ENCODE results near the gene CACNA1G. TPM values are rescaled to one million over a fixed set of nuclear protein-coding genes. Genes with fewer than 3 reads are reported as not detected.

The CACNA1G gene
- total and polyA plus RNA-seq, 9 of the 15 experiments (the other 6 are each of a cell fraction or from before 2014, with no cell fraction given): 0.01 TPM; not detected in 8

- ChIA-PET POLR2A (interaction anchor here (0.6 to 1.5 kb wide), 4 partner anchors 9 to 87 kb away, joined by 3 to 6 read pairs (median 4); partner anchors contain the start of gene LUC7L3), CTCF (ENCODE audit: low intra/inter-chr PET ratio) (interaction anchor here (1.7 kb wide), 1 partner anchor 49 kb away, joined by 4 read pairs; no protein-coding TSS in a partner anchor)
- Histone ChIP-seq H3K9me3 (replicated peaks; ENCODE audit: control insufficient read depth, insufficient read depth, low read depth, low read length) (no peaks in the 10 kb centered on the region), H2AFZ (ENCODE audit: low read depth, low read length) (no peak overlapping the region), H3K79me2 (ENCODE audit: control insufficient read depth, insufficient read depth, low read length) (no peaks in the 10 kb centered on the region), H3K4me3 (no peak overlapping the region), H3K9me1 (ENCODE audit: control insufficient read depth, insufficient read depth, low read length) (no peaks in the 10 kb centered on the region), H3K27ac (ENCODE audit: extremely low read depth, low read depth, low read length) (no peak overlapping the region), H3K27me3 (ENCODE audit: control insufficient read depth in 2 of 2, insufficient read depth in 2 of 2, low read length in 2 of 2) (peaks cover 27 to 77% of the 10 kb centered on the region in 2 experiments), H4K20me1 (replicated peaks; ENCODE audit: control insufficient read depth, insufficient read depth, low read length) (no peaks in the 10 kb centered on the region), H3K4me2 (ENCODE audit: insufficient read depth, low read length) (no peak overlapping the region), H3K36me3 (ENCODE audit: control insufficient read depth, insufficient read depth, low read length) (no peaks in the 10 kb centered on the region), H3K4me1 (replicated peaks in 1 of 2; ENCODE audit: control insufficient read depth in 2 of 2, insufficient read depth in 2 of 2, low read length in 2 of 2) (peaks cover 0 to 29% of the 10 kb centered on the region in 2 experiments; a peak in 4 of 5 replicates), H3K9ac (ENCODE audit: insufficient read depth in 1 of 2, low read depth in 2 of 2, low read length in 2 of 2) (no peak overlapping the region)
- FAIRE-seq (no peak), DNase-seq (ENCODE audit: extremely low read depth in 1 of 4, low spot score in 3 of 4) (no peak), ATAC-seq (no peak)
- TF ChIP-seq BCL6 (CRISPR knock-in tag; IDR thresholded peaks at IDR 0.05): no peak
- TF ChIP-seq BHLHE40 (IDR thresholded peaks at IDR 0.05; ENCODE audit: low read length): no peak
- TF ChIP-seq THAP12 (CRISPR knock-in tag; IDR thresholded peaks at IDR 0.05): no peak
- TF ChIP-seq MECOM (CRISPR knock-in tag; IDR thresholded peaks at IDR 0.05): no peak
- TF ChIP-seq SMAD2 (IDR thresholded peaks at IDR 0.05; ENCODE audit: low read depth, low read length): no peak
- TF ChIP-seq MYNN (IDR thresholded peaks at IDR 0.05): no peak
- no peak for TF ChIP-seq MYNN (CRISPR knock-in tag; IDR thresholded peaks at IDR 0.05)
- no peak for TF ChIP-seq ZNF347 (CRISPR knock-in tag; IDR thresholded peaks at IDR 0.05; ENCODE audit: low read depth)
- no peak for TF ChIP-seq PML (IDR thresholded peaks at IDR 0.05; ENCODE audit: low read length)
- no peak for TF ChIP-seq ZNF197 (CRISPR knock-in tag; IDR thresholded peaks at IDR 0.05; ENCODE audit: low read depth)
- TF ChIP-seq TAF1 (IDR thresholded peaks at IDR 0.05; ENCODE audit: control insufficient read depth, extremely low read depth, insufficient read depth, low read length, severe bottlenecking): no peak
- in situ Hi-C loops (cut with MboI): no loop called here
- intact Hi-C loops (cut with micrococcal nuclease): loop anchor here (1.0 kb wide), 1 partner anchor 49 kb away; no protein-coding TSS in a partner anchor
- 47% methylated on average over 4 of the region's 5 CpGs for WGBS (ENCODE audit: insufficient coverage, low coverage, missing lambda C conversion rate)
- no TSS peak for BruUV-seq (replicated peaks)
These were observed 72.1 kb downstream of the CACNA1G start for GRCh38 chr17:50632637-50633036.
